ENCODE measurements around the gene ZNF845.

Gene ZNF845

GRCh38 chr19:53381376-53381775 lies 47.8 kb downstream of the ZNF845 start:
- no peak for TF ChIP-seq CTCF (IDR thresholded peaks at IDR 0.05; ENCODE audit: low read length, missing control alignments)
- no peak overlapping the region for H3K4me3 ChIP-seq (replicated peaks; ENCODE audit: low read depth, low read length)
- DNase-seq (ENCODE audit: low read depth), result no peak

GRCh38 chr19:53388168-53388567 lies 54.6 kb downstream of the ZNF845 start:
- TF ChIP-seq CTCF (IDR thresholded peaks at IDR 0.05; ENCODE audit: low read length, missing control alignments), result no peak
- DNase-seq (ENCODE audit: low read depth), result peak; percentile 5
- no peak overlapping the region for H3K4me3 ChIP-seq (replicated peaks; ENCODE audit: low read depth, low read length)

GRCh38 chr19:53388904-53389303 lies 55.4 kb downstream of the ZNF845 start:
- H3K4me3 ChIP-seq (replicated peaks; ENCODE audit: low read depth, low read length), result no peak overlapping the region
- no peak for DNase-seq (ENCODE audit: low read depth)

GRCh38 chr19:53389571-53389970 lies 56.0 kb downstream of the ZNF845 start:
- no peak for TF ChIP-seq CTCF (IDR thresholded peaks at IDR 0.05; ENCODE audit: low read length, missing control alignments)
- H3K4me3 ChIP-seq (replicated peaks; ENCODE audit: low read depth, low read length), result no peak overlapping the region
- no peak for DNase-seq (ENCODE audit: low read depth)

More at GRCh38 chr19:53388904-53389303, 55.4 kb downstream of the ZNF845 start:
- no peak for TF ChIP-seq CTCF (IDR thresholded peaks at IDR 0.05; ENCODE audit: low read length, missing control alignments)

GRCh38 chr19:53389978-53390377 lies 56.4 kb downstream of the ZNF845 start:
- no peak for TF ChIP-seq CTCF (IDR thresholded peaks at IDR 0.05; ENCODE audit: low read length, missing control alignments)
- no peak overlapping the region for H3K4me3 ChIP-seq (replicated peaks; ENCODE audit: low read depth, low read length)
- no peak for DNase-seq (ENCODE audit: low read depth)

- H3K4me3 ChIP-seq (replicated peaks; ENCODE audit: low read depth, low read length), result peak overlapping the region; percentile 92
- no peak for TF ChIP-seq CTCF (IDR thresholded peaks at IDR 0.05; ENCODE audit: low read length, missing control alignments)
- DNase-seq (ENCODE audit: low read depth), result no peak
Observed at GRCh38 chr19:53394522-53394973, 61.0 kb downstream of the ZNF845 start.

Data from fibroblast of pulmonary artery (primary cell).